ENCODE data around the gene COL4A3.

GRCh38 chr2:227256605-227257004 lies 92.2 kb downstream of the COL4A3 start:
- no peak for TF ChIP-seq ZBTB43 (CRISPR knock-in tag; IDR thresholded peaks at IDR 0.05)
- TF ChIP-seq FIP1L1 (IDR thresholded peaks at IDR 0.05; ENCODE audit: low read depth, low read length, poor library complexity, severe bottlenecking) = no peak
- no peak for TF ChIP-seq ZNF398 (CRISPR knock-in tag; IDR thresholded peaks at IDR 0.05)
- TF ChIP-seq CTCF (IDR thresholded peaks at IDR 0.05 in 2 of 3, conservative IDR thresholded peaks at IDR 0.05 in 1 of 3; ENCODE audit: insufficient read depth in 2 of 3, low read depth in 1 of 3, low read length in 3 of 3) = no peak
- TF ChIP-seq NR2C2 (CRISPR knock-in tag; IDR thresholded peaks at IDR 0.05) = no peak
- TF ChIP-seq NR2C2 (tag; IDR thresholded peaks at IDR 0.05) = no peak
- no peak for TF ChIP-seq CGGBP1 (CRISPR knock-in tag; IDR thresholded peaks at IDR 0.05)
- no peak for TF ChIP-seq MAX (CRISPR knock-in tag; IDR thresholded peaks at IDR 0.05)
- TF ChIP-seq GATA2 (CRISPR knock-in tag; IDR thresholded peaks at IDR 0.05) = no peak
- no peak for TF ChIP-seq ZNF282 (CRISPR knock-in tag; IDR thresholded peaks at IDR 0.05)
- no peak for TF ChIP-seq SMARCE1 (IDR thresholded peaks at IDR 0.05)
- no peak for TF ChIP-seq IRF2 (CRISPR knock-in tag; IDR thresholded peaks at IDR 0.05)
- TF ChIP-seq CREB1 (IDR thresholded peaks at IDR 0.05) = no peak
- no peak for TF ChIP-seq CREB1 (CRISPR knock-in tag; IDR thresholded peaks at IDR 0.05)
- TF ChIP-seq PHF8 (IDR thresholded peaks at IDR 0.05; ENCODE audit: borderline replicate concordance, low read length) = no peak
- TF ChIP-seq JUNB (CRISPR knock-in tag; conservative IDR thresholded peaks at IDR 0.05) = no peak

All from K562 (cell line).